Measurements from ENCODE around the gene GLT8D2. TPM values are rescaled to one million over a fixed set of nuclear protein-coding genes. Genes with fewer than 3 reads are reported as not detected.

Gene GLT8D2
- total and polyA plus RNA-seq, 2 donors (not counting 1 experiment from before 2014, with no cell fraction given), result not detected

DNA sequence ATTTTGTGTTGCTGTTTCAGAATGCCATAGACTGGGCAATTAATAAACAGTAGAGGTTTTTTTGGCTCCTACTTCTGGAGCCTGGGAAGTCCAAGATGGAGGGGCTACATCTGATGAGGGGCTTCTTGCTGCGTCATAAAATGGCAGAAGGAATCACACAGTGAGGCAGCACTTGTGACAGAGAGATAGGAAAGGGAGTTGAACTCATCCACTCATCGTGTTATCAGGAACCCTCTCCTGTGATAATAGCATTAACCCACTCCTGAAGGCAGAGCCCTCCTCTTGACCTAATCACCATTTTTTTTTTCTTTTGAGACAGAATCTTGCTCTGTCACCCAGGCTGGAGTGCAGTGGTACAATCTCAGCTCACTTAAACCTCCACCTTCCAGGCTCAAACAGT is 74.6 kb downstream of the GLT8D2 start:
- POLR2A ChIA-PET, result no interaction called here
- H3K79me2 ChIP-seq (ENCODE audit: control insufficient read depth, insufficient read depth, low read length), result peaks cover 74% of the 10 kb centered on the region

DNA sequence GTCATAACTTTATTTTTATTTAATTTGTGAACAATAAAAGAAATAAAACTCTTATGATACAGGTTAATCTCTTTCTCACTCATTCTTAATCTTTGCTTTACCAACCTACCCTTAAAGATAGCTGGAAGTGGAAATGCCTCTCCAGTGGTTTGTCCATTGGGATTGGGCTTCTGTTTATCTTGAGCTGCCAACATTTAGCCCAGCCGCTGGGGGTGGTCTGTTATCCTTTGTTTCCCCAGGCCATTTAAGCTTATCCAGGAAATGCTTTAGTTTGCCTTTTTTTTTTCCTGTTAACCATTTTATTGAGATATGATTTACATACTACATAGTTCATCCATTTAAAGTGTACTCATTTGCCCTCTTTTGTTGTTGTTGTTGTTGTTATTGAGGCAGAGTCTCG is 76.1 kb downstream of the GLT8D2 start:
- H3K27me3 ChIP-seq (replicated peaks in 1 of 4; ENCODE audit: control extremely low read depth in 1 of 4, control insufficient read depth in 3 of 4, insufficient read depth in 4 of 4, low read length in 3 of 4), result no peaks in the 10 kb centered on the region
- no peak for DNase-seq
- peaks cover 5 to 32% of the 10 kb centered on the region in 2 experiments for H3K36me3 ChIP-seq (replicated peaks in 1 of 2; ENCODE audit: control extremely low read depth in 1 of 2, control insufficient read depth in 1 of 2, extremely low read depth in 1 of 2, insufficient read depth in 2 of 2, low read length in 1 of 2)
- Mint-ChIP-seq H3K9me3 (ENCODE audit: insufficient read depth) (no peaks in the 10 kb centered on the region), H3K27me3 (no peaks in the 10 kb centered on the region), H3K4me3 (no peak overlapping the region), H3K4me1 (peaks cover 34% of the 10 kb centered on the region), H3K27ac (no peak overlapping the region)
- peaks cover 10 to 11% of the 10 kb centered on the region in 2 donors for H3K4me1 ChIP-seq (ENCODE audit: control insufficient read depth in 2 of 2, insufficient read depth in 2 of 2, low read length in 2 of 2)
- H3K9ac ChIP-seq (ENCODE audit: low read length), result no peak overlapping the region
- no peak for ATAC-seq (ENCODE audit: low read depth)
- WGBS (ENCODE audit: insufficient coverage), result no CpG with 5 or more reads among the region's 2 CpGs
- no peaks in the 10 kb centered on the region for H3K9me3 ChIP-seq (ENCODE audit: control extremely low read depth in 1 of 3, control insufficient read depth in 2 of 3, insufficient read depth in 1 of 3, low read length in 2 of 3)
- ChIA-PET CTCF (interaction anchor here (1.1 kb wide), 1 partner anchor 90 kb away, joined by 3 read pairs; no protein-coding TSS in a partner anchor), POLR2A (no interaction called here)
- TF ChIP-seq EZH2 (IDR thresholded peaks at IDR 0.05; ENCODE audit: borderline replicate concordance, insufficient read depth, low read depth, low read length, poor library complexity, severe bottlenecking), result no peak
- TF ChIP-seq, protein P1, sequence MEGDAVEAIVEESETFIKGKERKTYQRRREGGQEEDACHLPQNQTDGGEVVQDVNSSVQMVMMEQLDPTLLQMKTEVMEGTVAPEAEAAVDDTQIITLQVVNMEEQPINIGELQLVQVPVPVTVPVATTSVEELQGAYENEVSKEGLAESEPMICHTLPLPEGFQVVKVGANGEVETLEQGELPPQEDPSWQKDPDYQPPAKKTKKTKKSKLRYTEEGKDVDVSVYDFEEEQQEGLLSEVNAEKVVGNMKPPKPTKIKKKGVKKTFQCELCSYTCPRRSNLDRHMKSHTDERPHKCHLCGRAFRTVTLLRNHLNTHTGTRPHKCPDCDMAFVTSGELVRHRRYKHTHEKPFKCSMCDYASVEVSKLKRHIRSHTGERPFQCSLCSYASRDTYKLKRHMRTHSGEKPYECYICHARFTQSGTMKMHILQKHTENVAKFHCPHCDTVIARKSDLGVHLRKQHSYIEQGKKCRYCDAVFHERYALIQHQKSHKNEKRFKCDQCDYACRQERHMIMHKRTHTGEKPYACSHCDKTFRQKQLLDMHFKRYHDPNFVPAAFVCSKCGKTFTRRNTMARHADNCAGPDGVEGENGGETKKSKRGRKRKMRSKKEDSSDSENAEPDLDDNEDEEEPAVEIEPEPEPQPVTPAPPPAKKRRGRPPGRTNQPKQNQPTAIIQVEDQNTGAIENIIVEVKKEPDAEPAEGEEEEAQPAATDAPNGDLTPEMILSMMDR (IDR thresholded peaks at IDR 0.05), result no peak
- H4K20me1 ChIP-seq (ENCODE audit: control insufficient read depth, insufficient read depth, low read length, poor library complexity, severe bottlenecking), result peaks cover 74% of the 10 kb centered on the region
- intact Hi-C loops (cut with micrococcal nuclease), result no loop called here
- H3K4me3 ChIP-seq (ENCODE audit: control extremely low read depth in 1 of 5, extremely low read depth in 1 of 5, insufficient read depth in 1 of 5, low read depth in 2 of 5, low read length in 4 of 5), result no peak overlapping the region
- H3K27ac ChIP-seq (ENCODE audit: low read length in 2 of 2), result no peak overlapping the region
- peaks cover 89% of the 10 kb centered on the region for H3K79me2 ChIP-seq (ENCODE audit: control insufficient read depth, insufficient read depth, low read length)
- no peak overlapping the region for H3K4me2 ChIP-seq (replicated peaks; ENCODE audit: low read depth, low read length, poor library complexity, severe bottlenecking)
- H2AFZ ChIP-seq (ENCODE audit: insufficient read depth, low read depth, low read length, poor library complexity, severe bottlenecking), result no peak overlapping the region

More for the DNA sequence above, 74.6 kb downstream of the GLT8D2 start:
- H3K9me3 Mint-ChIP-seq (ENCODE audit: insufficient read depth), result no peaks in the 10 kb centered on the region
- ATAC-seq (ENCODE audit: low read depth) (no peak), DNase-seq (no peak)
- peaks cover 29% of the 10 kb centered on the region for H3K4me1 Mint-ChIP-seq
- Histone ChIP-seq H3K4me1 (ENCODE audit: control insufficient read depth in 2 of 2, insufficient read depth in 2 of 2, low read length in 2 of 2) (peaks cover 10 to 11% of the 10 kb centered on the region in 2 donors), H4K20me1 (ENCODE audit: control insufficient read depth, insufficient read depth, low read length, poor library complexity, severe bottlenecking) (peaks cover 68% of the 10 kb centered on the region), H2AFZ (ENCODE audit: insufficient read depth, low read depth, low read length, poor library complexity, severe bottlenecking) (no peak overlapping the region), H3K4me2 (replicated peaks; ENCODE audit: low read depth, low read length, poor library complexity, severe bottlenecking) (no peak overlapping the region), H3K36me3 (replicated peaks in 1 of 2; ENCODE audit: control extremely low read depth in 1 of 2, control insufficient read depth in 1 of 2, extremely low read depth in 1 of 2, insufficient read depth in 2 of 2, low read length in 1 of 2) (peaks cover 6 to 33% of the 10 kb centered on the region in 2 experiments), H3K27ac (ENCODE audit: low read length in 2 of 2) (no peak overlapping the region), H3K9ac (ENCODE audit: low read length) (no peak overlapping the region), H3K9me3 (ENCODE audit: control extremely low read depth in 1 of 3, control insufficient read depth in 2 of 3, insufficient read depth in 1 of 3, low read length in 2 of 3) (no peaks in the 10 kb centered on the region), H3K27me3 (replicated peaks in 1 of 4; ENCODE audit: control extremely low read depth in 1 of 4, control insufficient read depth in 3 of 4, insufficient read depth in 4 of 4, low read length in 3 of 4) (no peaks in the 10 kb centered on the region), H3K4me3 (ENCODE audit: control extremely low read depth in 1 of 5, extremely low read depth in 1 of 5, insufficient read depth in 1 of 5, low read depth in 2 of 5, low read length in 4 of 5) (no peak overlapping the region)
- 100% methylated on average over 2 of the region's 2 CpGs for WGBS (ENCODE audit: insufficient coverage)
- TF ChIP-seq, protein P1 (IDR thresholded peaks at IDR 0.05), result no peak
- TF ChIP-seq EZH2 (IDR thresholded peaks at IDR 0.05; ENCODE audit: borderline replicate concordance, insufficient read depth, low read depth, low read length, poor library complexity, severe bottlenecking), result no peak
- H3K27ac Mint-ChIP-seq, result no peak overlapping the region
- H3K4me3 Mint-ChIP-seq, result no peak overlapping the region
- CTCF ChIA-PET, result no interaction called here
- intact Hi-C loops (cut with micrococcal nuclease), result no loop called here
- no peaks in the 10 kb centered on the region for H3K27me3 Mint-ChIP-seq

All from B cell (primary cell).